ENCODE measurements around the gene DLGAP4.

- TF ChIP-seq EZH2 (IDR thresholded peaks at IDR 0.05; ENCODE audit: insufficient read depth, poor library complexity, severe bottlenecking) (no peak), EZH2phosphoT487 (IDR thresholded peaks at IDR 0.05; ENCODE audit: insufficient read depth, low read depth) (no peak)
Observed at GRCh38 chr20:36468149-36469000, 162.2 kb downstream of the DLGAP4 start.
